Measurements from ENCODE around the gene NEK10.

NEK10 gene

DNA sequence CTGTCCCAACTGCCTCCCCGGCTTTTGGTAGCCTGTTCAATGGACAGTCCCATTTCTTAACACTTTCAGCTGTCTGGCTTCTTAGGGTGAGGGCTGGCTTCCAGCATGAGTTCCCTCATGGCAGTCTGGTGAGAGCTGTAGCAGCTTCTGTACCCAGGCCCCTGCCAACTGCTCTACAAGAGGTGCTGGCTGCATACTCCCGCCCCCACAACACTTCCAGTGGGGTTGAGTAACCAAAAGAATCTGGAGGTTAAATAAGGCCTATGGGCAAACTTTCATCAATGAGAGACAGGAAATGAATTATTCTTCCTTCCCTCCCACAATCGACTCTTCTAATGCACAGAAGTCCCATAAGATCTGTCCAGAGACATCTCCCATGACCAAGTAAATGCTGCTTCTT lies 145.0 kb downstream of the NEK10 start:
- DNase-seq, result no peak

DNA sequence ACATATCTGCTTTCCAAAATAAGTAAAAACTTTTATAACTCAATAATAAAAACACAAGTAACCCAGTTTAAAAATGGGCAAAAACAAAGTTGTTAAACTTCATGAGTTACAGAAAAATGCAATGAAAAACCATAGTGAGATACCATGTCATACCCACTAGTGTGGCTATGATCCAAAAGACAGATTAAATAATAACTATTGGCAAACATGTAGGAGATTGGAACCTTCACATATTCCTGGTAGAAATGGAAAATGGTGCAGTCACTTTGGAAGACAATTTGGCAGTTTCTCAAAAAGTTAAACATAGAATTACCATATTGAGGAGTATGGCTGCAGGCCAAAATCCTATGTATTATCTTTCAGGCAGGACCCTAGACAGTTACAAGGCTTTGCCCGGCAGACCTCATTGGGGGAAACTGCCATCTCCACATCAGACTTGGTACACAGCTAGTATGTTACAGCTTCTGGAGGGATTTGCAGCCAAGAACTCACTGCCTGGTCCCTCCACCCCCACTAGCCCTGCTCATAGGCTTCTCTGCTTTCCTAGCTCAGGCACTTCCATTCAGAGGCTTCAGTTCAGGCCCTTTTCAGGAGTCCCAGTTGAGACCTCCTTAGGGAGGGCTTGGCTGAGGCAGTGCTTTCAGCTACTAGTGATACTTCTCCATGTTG lies 147.8 kb downstream of the NEK10 start:
- no peak for DNase-seq

DNA sequence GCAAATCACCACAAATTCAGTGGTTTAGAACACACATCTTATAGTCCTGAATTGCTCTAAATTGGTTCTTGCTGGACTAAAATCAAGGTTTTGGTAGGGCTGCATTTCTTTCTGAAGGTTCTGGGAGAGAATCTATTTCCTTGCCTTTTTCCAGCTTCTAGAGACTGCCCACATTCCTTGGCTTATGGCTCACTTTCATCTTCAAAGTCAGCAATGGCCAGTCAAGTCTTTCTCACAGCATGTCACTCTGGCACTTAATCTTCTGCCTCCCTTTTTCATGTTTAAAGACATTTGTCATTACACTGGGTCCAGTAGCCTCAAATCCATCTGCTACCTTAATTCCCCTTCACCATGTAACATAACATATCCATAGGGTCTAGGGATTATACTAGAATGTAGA lies 149.0 kb downstream of the NEK10 start:
- no peak for DNase-seq

DNA sequence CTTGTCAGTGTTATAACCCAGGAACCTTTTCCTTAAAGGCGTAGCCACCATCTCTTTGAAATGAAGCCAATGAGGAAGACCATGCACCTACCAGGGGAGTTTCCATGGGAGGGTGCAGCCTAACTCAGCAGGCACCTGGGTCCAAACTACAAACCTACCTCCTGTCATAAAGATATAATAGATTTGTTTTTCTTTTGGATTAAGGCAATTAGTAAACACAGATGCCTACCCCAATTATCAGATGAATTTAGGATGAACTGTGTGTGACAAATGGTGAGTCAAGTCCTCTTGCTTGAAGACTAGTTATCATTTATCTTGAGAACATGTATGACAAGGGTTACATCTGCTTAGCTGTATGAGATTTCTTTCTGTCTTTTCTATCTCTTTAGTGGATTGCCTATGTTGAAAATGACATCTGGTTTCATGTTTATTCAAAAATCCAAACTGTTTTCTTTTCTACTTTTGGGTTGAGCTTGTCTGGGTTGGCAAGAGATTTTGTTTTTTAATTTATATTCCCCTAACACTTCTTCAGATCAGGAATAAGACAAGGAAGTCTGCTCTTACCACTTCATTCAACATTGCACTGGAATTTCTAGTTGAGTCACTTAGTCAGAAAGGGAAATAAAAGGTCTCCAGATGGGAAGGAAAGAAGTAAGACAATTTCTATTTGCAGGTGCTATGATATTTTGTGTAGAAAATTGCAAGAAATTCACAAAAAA lies 149.9 kb downstream of the NEK10 start:
- no peak for DNase-seq

DNA sequence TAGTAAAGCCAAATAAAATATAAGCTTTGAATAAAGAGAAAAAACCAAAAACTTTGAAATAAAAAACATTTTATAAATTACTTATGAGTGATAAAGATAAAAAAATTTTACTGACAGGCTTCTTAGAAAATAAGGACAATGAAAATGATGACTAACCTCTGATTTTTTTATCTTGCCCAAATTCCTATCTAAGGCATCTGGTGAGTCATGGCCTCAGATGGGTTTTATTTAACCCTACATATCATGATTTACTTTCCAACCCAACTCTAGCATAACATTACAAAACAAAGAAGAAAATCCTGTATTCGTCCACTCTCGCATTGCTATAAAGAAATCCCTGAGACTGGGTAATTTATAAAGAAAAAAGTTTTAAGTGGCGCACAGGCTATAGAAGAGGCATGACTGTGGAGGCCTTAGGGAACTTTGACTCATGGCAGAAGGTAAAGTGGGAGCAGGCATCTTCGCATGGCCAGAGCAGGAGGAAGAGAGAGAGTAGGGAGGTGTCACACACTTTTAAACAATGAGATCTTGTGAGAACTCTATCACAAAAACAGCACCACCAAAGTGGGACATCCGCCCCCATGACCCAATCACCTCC lies 152.1 kb downstream of the NEK10 start:
- DNase-seq, result no peak

DNA sequence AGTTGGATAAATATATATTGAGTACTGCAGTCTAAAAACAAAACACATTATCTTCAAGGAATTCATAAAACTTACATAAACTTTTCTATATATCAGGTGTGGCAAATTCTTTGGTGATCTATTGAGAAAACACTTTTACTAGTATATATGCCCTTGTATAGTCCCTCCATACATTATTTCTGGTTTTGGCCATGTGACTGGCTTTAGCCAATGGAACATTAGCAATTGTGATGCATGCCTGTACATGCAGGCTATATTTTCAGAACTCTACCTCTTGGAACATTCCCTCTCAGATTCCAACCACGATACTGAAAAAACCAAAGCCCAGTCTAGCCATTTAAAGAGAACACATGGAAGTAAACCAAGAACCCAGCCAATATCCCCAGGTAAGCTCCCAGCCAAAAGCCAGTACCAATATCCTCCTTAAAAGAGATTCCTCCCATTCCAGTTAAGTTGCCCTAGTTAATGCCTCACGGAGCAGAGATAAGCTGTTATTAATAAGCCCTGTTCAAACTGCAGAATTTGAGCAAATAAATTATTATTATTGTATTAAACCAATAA lies 152.8 kb downstream of the NEK10 start:
- DNase-seq, result no peak

DNA sequence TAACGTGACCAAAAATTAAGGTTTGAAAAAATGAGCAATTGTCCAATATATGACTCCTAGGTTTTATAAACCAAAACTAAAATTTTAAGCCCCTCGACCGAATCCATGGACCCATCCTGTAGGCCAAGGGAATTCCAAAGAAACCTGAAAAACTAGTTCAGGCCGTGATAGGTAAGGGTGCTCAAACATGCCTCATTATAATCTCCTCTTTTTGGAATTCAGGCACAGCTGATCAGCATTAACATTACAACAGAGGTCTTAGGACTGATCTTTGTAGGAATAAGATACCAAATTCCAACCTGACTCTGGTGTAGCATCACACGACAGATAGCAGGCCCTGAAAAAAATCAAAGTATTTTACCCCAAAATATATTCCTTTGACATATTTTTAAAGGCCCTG lies 155.7 kb downstream of the NEK10 start:
- no peak for DNase-seq

DNA sequence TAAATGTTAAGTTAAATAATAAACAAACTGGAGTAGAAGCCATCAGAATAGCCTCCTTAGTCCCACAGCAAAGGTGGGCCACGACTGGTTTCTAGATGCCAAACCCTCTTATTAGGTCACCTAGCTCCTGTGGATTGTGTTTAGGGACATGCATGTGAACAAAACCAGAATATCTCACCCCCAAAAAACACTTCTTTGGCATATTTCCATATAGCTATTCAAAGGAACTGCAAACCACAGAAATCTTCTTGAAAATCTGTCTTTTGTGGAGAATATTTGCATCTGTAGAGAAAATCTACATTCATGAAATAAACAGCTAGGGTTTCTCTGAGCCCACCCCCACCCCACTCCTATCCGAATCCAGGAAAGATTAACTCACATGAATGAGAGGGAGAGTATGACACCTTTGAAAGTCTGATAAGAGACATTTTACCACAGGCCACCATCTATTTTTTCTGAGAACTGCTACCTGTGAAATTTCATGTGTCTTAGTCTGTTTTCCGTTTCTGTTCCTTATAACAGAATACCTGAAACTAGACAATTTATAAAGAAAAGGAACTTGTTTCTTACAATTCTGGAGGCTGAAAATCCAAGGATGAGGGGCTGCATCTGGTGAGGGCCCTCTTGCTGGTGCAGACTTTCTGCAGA lies 159.4 kb downstream of the NEK10 start:
- DNase-seq, result no peak

DNA sequence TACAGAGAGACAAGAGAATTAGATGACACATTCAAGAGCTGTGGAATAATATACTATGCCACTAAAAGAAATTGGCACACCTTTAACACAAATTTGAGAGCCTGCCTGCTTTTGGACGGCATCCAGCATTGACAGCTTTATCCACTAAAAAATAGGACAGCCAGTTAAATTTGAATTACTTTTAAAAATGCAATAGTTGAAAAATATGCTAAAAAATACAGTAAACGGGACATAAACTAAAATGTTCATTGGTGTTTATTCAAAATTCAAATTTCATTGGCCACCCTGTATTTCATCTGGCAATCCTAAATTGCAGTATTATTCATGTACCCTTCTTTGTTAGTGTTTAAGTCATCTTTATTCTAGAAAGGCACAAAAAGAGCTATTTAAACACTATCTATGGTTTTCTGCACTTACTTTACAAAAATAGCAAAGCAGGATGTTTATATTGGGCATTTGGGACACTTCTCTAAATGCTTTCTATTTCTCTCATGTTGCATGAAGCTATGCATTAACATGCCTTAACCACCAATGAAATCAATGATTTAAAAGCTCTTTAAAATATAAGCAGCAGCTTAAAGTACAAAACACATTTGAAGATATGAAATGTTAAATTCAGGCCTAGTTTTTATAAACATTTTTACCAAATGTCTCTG lies 160.1 kb downstream of the NEK10 start:
- no peak for DNase-seq

DNA sequence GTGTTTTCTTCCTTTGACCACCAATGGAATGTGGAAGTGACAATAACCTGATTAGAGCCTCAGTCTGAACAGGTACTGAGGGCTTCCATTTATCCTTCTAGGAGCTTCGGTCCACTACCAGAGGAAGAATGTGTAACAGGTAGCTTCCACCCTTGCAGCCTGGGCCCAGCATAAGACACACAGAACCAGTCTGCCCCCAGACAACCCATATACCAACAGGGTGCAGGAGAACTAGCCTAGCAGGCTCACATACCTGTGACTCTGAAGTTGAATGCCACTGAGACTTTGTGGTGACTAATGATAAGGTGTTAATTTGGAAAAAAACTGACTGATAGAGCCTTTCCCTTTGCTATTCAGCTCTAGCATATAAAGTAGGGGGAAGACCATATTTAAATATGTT lies 166.2 kb downstream of the NEK10 start:
- no peak for DNase-seq

DNA sequence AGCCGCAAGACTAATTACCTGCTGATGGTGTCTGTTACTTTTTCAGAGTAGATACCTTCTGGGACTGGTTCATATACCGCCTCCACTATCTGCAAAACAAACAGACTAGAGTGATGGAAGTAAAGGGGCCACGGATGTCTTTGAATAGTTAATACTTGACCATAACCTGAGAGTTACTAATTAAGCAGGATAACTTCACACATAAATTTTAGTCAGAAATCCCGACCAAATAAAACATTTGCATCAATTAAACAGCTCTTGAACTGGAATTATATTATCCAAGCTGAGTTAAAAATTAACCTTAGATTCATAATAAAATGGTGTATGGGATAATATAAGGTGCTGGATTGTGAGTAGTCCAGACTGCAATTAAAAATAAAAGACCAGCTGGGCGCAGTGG lies 167.7 kb downstream of the NEK10 start:
- no peak for DNase-seq

DNA sequence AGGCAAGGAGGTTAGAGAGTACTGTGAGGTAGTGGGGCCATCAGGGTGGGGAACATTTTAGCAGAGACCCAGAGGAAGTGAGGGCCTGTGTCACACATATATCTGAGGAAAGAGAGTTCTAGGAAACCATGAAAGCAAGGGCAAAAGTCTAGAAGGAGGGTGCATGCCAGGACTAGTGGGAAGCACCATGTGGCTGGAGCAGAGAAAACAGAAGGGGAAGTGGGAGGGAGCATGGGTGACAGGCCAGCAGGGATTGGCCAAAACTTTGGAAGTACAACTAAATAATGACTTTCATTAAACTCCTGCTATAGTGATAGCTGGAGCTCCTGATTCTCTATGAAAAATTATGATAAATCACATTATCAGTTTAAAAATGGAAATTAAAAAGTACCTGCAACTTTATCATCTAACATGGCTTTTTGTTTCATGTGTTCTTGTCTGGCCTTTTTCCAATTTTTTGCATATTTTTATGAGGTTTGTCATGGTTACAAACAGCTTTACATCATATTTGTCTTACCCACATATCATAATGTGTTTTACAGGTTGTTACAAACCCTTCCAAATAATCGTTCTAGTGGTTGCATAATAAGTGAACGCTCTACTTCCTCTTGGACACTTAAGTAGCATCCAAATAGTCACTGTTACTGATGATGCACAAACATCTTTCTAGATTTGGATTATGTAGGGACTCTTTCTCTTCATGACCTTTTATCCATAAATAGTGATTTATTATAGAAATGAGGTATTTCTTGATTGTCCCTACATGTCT lies 168.3 kb downstream of the NEK10 start:
- DNase-seq, result no peak

DNA sequence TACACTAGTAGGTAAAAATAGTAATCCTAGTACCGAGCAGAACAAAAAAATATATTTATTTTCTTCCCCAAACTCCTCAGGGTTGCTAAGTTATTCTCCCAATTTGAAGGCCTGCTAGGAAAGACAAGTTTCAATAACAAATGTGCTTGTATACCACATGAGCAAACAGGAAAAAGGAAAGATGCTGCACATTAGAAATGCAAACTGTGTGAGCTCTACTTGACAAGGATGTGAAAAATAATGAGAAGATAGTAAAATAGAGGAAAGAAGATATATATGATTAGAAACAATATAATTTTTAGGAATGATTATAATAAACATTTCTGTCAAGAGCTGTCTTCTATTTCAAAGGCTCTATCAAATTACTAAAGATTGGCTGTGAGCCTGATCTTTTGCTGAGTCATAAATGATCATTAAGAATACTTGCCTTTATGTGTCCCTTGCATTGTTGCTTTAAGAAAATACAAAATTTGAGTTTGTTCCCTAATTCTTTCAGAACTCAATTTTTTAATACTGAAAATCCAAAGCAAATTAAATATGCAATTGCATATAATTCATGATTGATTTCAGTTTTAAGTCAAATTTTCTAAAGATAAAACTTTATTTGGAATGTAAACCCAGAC lies 174.2 kb downstream of the NEK10 start:
- DNase-seq, result no peak

DNA sequence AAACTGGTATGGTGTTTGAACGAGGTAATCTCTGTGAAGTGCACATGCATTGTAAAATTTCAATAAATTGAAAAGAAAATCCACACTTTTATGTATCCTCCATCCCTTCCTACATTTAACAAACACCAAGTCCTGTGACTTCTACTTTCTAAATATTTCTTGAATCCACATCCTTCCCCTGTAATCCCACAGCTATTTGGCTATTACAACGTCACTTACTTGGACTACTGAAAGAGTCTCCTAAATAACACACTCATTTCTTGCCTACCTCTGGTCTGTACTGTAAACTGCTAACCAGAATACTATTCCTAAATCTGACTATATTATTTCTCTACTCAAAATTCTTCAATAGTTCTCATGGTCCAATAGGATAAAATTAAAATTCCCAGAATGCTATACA lies 176.1 kb downstream of the NEK10 start:
- DNase-seq, result no peak

DNA sequence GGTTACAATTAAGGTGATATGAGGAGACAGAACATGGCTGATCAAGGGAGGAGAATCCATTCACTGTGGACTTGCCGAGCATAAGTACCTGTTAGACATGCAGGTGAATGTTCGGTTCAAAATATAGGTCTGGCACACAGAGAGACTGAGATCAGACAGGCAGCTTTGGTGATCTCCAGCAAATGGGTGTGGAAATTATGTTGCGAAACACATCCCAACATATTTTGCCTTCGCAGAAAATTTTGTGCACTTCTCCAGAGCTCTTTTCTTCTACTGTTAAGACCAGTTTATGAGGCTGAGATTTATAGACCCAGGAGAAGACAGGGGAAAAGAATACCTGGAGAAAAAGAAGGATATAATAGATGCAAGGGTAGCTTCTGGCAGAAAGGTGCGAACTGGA lies 183.2 kb downstream of the NEK10 start:
- no peak for DNase-seq

DNA sequence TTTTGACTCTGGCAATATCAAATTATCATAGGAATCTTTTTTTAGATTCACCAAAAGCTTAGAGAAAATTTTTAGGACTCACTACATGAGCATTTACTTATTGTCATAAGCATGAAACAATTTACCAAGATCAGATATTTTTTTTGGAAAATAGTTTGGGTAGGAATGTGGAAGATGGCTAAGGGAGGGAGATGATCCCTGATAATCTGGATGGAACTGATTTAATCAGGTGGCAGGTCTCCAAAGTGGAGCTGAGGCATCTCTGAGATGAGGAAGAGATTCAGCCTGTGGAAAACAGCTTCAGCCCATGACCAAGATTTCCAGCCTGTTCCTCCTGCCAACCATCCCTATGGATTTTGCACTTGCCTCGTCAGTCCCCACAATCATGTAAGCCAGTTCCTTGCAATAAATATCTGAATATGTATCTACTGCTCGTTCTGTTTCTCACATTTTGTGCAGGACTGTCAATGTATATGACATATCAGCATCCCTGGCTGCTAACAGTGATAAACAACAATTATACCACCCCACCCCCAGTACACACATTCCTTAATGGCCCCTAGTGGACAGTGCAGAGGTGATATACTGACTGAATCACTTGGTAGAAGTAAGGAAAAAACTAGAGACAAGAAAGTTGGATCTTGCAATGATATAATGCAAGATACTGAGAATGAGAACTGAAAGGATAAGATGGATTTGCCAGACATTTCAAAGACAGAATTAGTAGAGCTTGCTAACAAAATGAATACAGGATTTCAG lies 183.8 kb downstream of the NEK10 start:
- no peak for DNase-seq

DNA sequence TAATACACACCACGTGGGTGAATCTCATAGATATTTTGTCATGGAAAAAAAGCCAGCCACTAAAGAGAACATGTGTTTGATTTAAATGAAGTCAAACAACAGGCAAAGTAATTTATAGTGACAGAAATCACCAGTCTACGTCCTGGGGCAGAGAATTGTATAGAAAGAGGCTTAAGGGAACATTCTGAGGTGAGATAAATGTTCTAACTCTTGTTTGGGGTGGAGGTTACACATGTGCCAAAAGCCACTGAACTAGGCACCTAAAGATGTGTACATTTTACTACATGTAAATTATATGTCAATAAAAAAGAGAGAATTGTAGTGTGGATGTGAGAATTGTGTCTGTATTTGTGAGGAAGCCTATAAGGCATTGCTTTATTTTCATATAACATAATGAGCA lies 184.9 kb downstream of the NEK10 start:
- DNase-seq, result no peak

DNA sequence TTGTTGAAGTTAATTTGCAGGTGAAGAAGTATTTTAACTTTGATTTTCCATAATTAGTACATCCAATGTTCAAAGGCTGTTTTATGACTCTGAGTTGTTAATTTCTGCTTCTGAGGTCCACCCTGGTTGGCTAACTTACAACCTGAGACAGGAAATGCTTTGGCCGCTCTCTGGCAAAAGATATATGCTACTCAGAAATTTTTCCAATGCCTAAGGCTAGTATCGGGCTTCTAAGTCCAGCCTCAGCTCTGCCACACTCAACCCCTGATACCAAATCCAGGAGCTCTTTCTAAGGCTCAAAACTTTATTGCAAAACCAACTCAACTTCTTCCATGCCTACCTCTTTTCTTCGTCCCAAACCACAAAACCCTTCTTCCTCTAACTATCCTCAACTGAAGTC lies 192.9 kb downstream of the NEK10 start:
- no peak for DNase-seq

DNA sequence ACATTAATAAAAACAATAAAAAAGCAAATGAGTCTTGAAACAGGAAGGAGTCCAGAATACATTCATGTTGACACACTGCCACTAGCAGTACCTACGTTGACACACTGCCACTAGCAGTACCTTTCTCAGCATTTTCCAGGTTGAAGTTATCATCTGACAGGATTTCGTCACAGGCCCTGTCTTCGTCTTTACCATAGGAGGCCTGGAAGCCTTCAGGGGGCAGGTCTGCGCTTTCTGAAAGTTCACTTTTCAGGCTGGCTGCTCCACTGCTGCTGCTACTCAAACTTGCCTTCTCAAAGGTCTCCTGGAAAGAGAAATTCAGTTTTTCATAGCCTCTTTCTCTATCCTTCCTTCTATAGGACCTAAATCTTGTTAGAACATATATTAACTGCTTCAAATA lies 194.7 kb downstream of the NEK10 start:
- DNase-seq, result no peak

DNA sequence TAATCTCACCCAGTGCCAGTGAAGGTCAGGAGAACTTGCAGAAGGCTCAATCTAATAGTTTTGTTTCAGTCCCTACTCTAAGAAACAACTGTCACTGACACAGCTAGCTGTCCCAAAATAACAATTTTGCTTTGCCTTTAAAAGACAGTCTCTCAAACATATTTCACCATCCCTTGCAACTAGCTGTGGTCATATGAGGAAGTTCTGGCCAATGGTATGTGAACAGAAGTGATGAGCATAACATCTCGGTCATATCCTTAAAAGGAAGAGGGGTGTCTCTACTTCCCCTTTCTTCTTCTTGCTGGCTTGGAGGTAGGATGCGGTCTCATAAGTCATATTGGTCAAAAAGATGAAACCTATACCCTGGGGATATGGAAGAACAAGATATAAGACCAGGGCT lies 198.1 kb downstream of the NEK10 start:
- DNase-seq, result peak; percentile 51

DNA sequence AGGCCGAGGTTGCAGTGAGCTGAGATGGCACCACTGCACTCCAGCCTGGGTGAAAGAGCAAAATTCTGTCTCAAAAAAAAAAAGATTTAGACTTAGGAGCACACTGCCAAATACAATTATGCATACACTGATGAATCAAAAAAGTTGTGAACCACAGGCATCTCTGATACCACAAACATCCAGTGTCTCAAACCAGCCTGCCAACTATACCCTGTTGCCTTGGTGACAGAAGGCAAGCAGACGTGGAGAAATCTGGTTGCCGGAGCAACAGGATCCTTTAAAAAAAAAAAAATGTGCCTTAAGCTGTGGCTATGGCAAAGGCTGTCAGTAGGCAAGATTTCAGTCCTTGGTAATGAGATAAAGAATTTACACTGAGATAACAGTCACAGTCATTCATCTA lies 202.3 kb downstream of the NEK10 start:
- no peak for DNase-seq
